ENCODE data around the gene DGKQ. TPM values are rescaled to one million over a fixed set of nuclear protein-coding genes. Genes with fewer than 3 reads are reported as not detected.

Gene DGKQ
- total and polyA plus RNA-seq, 11 donors, result 2.6 to 7.3 (median 4.1) TPM

DNA sequence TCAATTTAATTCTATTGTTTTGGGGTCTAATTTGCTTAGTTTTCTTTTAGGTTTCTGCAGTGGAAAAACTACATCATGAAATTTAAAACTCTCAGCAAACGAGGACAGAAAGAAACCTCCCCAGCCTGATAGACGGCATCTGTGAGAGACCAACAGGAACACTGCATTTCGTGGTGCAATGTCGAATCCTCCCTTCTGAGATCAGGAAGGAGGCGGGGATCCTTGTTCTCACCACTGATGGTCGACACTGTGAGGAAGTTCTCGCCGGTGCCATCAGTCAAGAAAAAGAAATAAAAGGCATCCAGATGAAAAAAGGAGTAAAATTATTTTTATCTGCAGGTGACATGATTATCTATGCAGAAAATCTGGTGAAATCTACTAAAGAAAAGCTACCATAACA lies 57.8 kb downstream of the DGKQ start:
- 44 to 57% (median 50%) methylated on average over 8 of the region's 8 CpGs for WGBS, 4 donors
- intact Hi-C loops (cut with DNase I), result no loop called here
- peaks cover 0 to 17% (median 0%) of the 10 kb centered on the region in 12 donors for H3K4me1 ChIP-seq
- peaks cover 0 to 28% (median 21%) of the 10 kb centered on the region in 9 donors for H3K36me3 ChIP-seq
- DNase-seq, result peak in 1 of 5 donors; percentile 16
- H3K27me3 ChIP-seq, result no peaks in the 10 kb centered on the region
- peak overlapping the region in 1 of 12 donors; percentile 15 for H3K4me3 ChIP-seq
- peaks cover 0 to 7% (median 0%) of the 10 kb centered on the region in 12 donors for H3K9me3 ChIP-seq
- H3K27ac ChIP-seq, result peak overlapping the region in 1 of 12 donors; percentile 60
- ATAC-seq, result peak in 1 of 4 donors; percentile 58
- TF ChIP-seq POLR2A (IDR thresholded peaks at IDR 0.05), result no peak
- TF ChIP-seq, protein P1, sequence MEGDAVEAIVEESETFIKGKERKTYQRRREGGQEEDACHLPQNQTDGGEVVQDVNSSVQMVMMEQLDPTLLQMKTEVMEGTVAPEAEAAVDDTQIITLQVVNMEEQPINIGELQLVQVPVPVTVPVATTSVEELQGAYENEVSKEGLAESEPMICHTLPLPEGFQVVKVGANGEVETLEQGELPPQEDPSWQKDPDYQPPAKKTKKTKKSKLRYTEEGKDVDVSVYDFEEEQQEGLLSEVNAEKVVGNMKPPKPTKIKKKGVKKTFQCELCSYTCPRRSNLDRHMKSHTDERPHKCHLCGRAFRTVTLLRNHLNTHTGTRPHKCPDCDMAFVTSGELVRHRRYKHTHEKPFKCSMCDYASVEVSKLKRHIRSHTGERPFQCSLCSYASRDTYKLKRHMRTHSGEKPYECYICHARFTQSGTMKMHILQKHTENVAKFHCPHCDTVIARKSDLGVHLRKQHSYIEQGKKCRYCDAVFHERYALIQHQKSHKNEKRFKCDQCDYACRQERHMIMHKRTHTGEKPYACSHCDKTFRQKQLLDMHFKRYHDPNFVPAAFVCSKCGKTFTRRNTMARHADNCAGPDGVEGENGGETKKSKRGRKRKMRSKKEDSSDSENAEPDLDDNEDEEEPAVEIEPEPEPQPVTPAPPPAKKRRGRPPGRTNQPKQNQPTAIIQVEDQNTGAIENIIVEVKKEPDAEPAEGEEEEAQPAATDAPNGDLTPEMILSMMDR (IDR thresholded peaks at IDR 0.05), result no peak

DNA sequence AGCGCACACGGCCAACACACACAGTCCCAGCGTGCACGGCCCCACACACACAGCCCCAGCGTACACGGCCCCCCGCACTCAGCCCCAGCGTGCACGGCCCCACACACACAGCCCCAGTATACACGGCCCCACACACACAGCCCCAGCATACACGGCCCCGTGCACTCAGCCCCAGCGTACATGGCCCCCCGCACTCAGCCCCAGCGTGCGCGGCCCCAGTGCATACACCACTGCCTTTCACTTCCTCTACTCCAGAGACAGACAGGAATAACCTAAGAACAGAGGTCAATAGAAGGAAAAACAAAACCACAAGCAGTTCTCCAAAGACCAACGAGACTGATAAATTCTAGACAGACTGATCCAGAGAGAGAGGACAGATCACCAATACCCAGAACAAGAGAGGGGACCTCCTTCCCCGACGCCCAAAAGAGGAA lies 58.3 kb downstream of the DGKQ start:
- ATAC-seq, result peak in 2 of 4 donors; percentile 30 to 35
- WGBS, 4 donors, result 73 to 87% (median 80%) methylated on average over 16 to 20 of the region's 20 CpGs
- Histone ChIP-seq H3K4me1 (peaks cover 0 to 14% (median 0%) of the 10 kb centered on the region in 12 donors), H3K27me3 (no peaks in the 10 kb centered on the region), H3K27ac (peak overlapping the region in 1 of 12 donors; percentile 60), H3K9me3 (peaks cover 0 to 7% (median 0%) of the 10 kb centered on the region in 12 donors), H3K4me3 (peak overlapping the region in 1 of 12 donors; percentile 15), H3K36me3 (peaks cover 0 to 30% (median 22%) of the 10 kb centered on the region in 9 donors)
- TF ChIP-seq, protein P1 (IDR thresholded peaks at IDR 0.05), result no peak
- TF ChIP-seq POLR2A (IDR thresholded peaks at IDR 0.05), result no peak
- intact Hi-C loops (cut with DNase I), result no loop called here
- peak in 1 of 5 donors; percentile 15 for DNase-seq

DNA sequence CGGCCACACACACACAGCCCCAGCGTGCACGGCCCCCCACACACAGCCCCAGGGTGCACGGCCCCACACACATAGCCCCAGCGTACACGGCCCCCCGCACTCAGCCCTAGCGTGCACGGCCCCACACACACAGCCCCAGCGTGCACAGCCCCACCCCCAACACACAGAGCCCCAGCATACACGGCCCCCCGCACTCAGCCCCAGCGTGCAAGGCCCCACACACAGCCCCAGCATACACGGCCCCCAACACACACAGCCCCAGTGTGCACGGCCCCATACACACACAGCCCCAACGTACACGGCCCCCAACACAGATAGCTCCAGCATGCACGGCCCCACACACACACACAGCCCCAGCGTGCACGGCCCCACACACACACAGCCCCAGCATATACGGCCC lies 58.8 kb downstream of the DGKQ start:
- ATAC-seq, result no peak
- Histone ChIP-seq H3K4me1 (peaks cover 0 to 14% (median 0%) of the 10 kb centered on the region in 12 donors), H3K27me3 (no peaks in the 10 kb centered on the region), H3K9me3 (peaks cover 0 to 7% (median 0%) of the 10 kb centered on the region in 12 donors), H3K27ac (no peak overlapping the region), H3K36me3 (peaks cover 0 to 35% (median 22%) of the 10 kb centered on the region in 9 donors), H3K4me3 (no peak overlapping the region)
- DNase-seq, result peak in 1 of 5 donors; percentile 4
- 92 to 96% (median 93%) methylated on average over 7 to 21 of the region's 21 CpGs for WGBS, 4 donors
- intact Hi-C loops (cut with DNase I), result no loop called here
- TF ChIP-seq, protein P1 (IDR thresholded peaks at IDR 0.05), result no peak
- no peak for TF ChIP-seq POLR2A (IDR thresholded peaks at IDR 0.05)

DNA sequence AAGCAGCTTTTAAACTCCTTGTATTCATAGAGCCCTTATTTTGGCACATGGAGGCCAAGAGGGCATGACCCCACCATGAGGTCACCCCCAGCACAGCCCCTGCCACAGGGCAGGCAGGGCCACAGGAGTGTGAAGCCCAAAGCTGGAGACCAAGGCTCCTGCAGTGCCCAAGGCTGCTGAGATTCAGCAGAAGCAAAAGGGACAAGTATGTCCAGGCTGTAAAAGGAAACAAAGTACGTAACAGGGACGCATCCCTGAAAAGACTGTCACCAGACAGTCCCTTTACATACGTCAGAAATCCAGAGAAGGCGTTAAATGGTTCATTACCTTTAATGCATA lies 60.1 kb downstream of the DGKQ start:
- Histone ChIP-seq H3K27ac (no peak overlapping the region), H3K4me1 (peaks cover 0 to 14% (median 0%) of the 10 kb centered on the region in 12 donors), H3K27me3 (no peaks in the 10 kb centered on the region), H3K9me3 (peaks cover 0 to 6% (median 0%) of the 10 kb centered on the region in 12 donors), H3K4me3 (no peak overlapping the region), H3K36me3 (peaks cover 0 to 48% (median 25%) of the 10 kb centered on the region in 9 donors)
- DNase-seq (peak in 1 of 5 donors; percentile 2), ATAC-seq (no peak)
- TF ChIP-seq, protein P1 (IDR thresholded peaks at IDR 0.05), result no peak
- no peak for TF ChIP-seq POLR2A (IDR thresholded peaks at IDR 0.05)
- intact Hi-C loops (cut with DNase I), result no loop called here
- 91 to 95% (median 94%) methylated on average over 4 of the region's 4 CpGs for WGBS, 4 donors
